Endothelial cell (in vitro differentiated cells): Measurements from ENCODE around the gene C20orf204. TPM values are rescaled to one million over a fixed set of nuclear protein-coding genes. Genes with fewer than 3 reads are reported as not detected.

Experiments
- DNase-seq: peaks from one replicate; pipeline ENCODE4 v3.0.0; 2021; ENCODE audit warnings: low spot score
- H3K27ac Mint-ChIP-seq: one replicate; pipeline ENCODE4 v1.8.0; 2021; ENCODE audit warnings: mixed read lengths, inconsistent platforms; ENCODE audit not compliant: unreplicated experiment
- H3K27me3 Mint-ChIP-seq: one replicate; pipeline ENCODE4 v1.8.0; 2021; ENCODE audit warnings: mild to moderate bottlenecking, moderate library complexity, mixed read lengths, inconsistent platforms; ENCODE audit not compliant: unreplicated experiment
- H3K36me3 Mint-ChIP-seq: one replicate; pipeline ENCODE4 v1.8.0; 2021; ENCODE audit warnings: mild to moderate bottlenecking, low read depth, mixed read lengths, inconsistent platforms; ENCODE audit not compliant: unreplicated experiment
- H3K4me1 Mint-ChIP-seq: one replicate; pipeline ENCODE4 v1.8.0; 2021; ENCODE audit warnings: mild to moderate bottlenecking, mixed read lengths, inconsistent platforms; ENCODE audit not compliant: unreplicated experiment
- H3K4me3 Mint-ChIP-seq: one replicate; pipeline ENCODE4 v1.8.0; 2021; ENCODE audit warnings: mild to moderate bottlenecking, mixed read lengths, inconsistent platforms; ENCODE audit not compliant: unreplicated experiment
- H3K9me3 Mint-ChIP-seq: one replicate; pipeline ENCODE4 v1.8.0; 2021; ENCODE audit warnings: mixed read lengths, inconsistent platforms; ENCODE audit not compliant: unreplicated experiment
- CTCF ChIP-seq: fragments of 200-600 bp; sonication (generic); IDR thresholded peaks from one replicate; pipeline ENCODE4 v1.5.0; 2021; ENCODE audit warnings: antibody characterized with exemption; ENCODE audit not compliant: unreplicated experiment
- total RNA-seq: library from RNA; stranded (reverse); fragmentation: NEBNext Ultra II Directional; extraction: Animal tissue kit (Norgen Biotek cat#: 25700); gene quantifications from one replicate; pipeline ENCODE4 v1.2.1, GENCODE V29; 2021; ENCODE audit not compliant: unreplicated experiment

Gene C20orf204
- total RNA-seq, 1 donor from 2014 or later = 14.2 TPM

DNA sequence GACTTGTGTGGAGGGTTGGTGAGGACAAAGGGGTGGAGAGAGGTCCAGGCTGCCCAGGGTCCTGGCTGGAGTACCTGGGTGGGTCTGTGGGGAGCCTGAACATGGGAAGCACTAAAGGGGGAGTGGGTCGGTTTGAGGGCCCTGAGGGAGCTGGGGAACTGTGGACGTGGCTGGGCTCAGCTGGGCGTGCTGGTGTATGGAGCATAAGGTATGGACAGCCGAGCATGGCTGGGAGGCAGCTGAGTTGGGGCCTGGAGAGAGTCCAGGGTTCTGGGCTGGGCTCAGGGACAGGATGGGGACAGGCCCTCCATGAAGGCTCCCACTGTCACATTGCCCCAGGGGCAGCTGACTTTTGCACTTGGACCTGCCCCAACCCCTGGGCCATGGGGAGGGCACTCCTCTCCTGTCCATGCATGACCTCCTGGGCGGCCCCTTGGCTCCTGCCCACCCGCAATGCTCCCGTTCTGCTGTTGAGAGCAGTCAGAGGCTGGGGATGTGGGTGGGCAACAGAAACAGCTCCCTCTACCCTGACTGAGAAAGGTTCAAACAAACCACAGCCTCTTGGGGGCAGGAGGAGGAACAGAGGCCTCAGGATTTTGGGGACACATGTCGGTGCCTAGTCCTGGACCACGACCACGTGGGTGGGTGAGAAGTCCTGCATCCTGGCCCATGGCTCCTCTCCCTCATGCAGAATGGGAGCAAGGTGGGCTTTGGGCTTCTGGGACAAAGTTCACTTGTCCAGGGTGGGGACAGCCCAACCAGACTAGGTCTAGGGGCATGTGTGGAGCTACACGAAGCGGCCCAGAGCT lies 4.5 kb downstream of the C20orf204 start:
- Mint-ChIP-seq H3K27me3 (peaks cover 11% of the 10 kb centered on the region), H3K9me3 (no peaks in the 10 kb centered on the region)

GRCh38 chr20:64041040-64041780 lies 5.2 kb downstream of the C20orf204 start:
- peak overlapping the region; percentile 74 for H3K4me3 Mint-ChIP-seq
- no peak for DNase-seq
- peaks cover 10% of the 10 kb centered on the region for H3K27me3 Mint-ChIP-seq
- H3K4me1 Mint-ChIP-seq = peaks cover 47% of the 10 kb centered on the region
- peak overlapping the region; percentile 84 for H3K27ac Mint-ChIP-seq
- H3K9me3 Mint-ChIP-seq = no peaks in the 10 kb centered on the region
- TF ChIP-seq CTCF = no peak
- H3K36me3 Mint-ChIP-seq = peaks cover 3% of the 10 kb centered on the region

More for the DNA sequence above, 4.5 kb downstream of the C20orf204 start:
- peak overlapping the region; percentile 82 for H3K4me3 Mint-ChIP-seq
- peak overlapping the region; percentile 86 for H3K27ac Mint-ChIP-seq
- TF ChIP-seq CTCF = no peak
- DNase-seq = no peak
- no peaks in the 10 kb centered on the region for H3K36me3 Mint-ChIP-seq
- peaks cover 40% of the 10 kb centered on the region for H3K4me1 Mint-ChIP-seq

DNA sequence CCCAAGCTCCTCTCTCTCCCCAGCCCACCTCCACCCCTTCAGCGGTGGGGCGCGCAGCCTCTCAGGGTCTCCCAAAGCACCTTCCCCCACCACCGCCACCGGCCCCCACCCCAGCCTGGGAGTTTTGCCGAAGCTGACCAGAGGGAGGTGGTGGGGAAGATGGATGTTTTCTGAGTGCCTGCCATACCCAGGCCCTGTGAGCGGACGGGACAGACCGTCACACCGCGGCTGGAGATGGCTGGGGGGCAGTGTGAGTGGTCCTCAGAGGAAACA lies 5.7 kb downstream of the C20orf204 start:
- Mint-ChIP-seq H3K36me3 (peaks cover 8% of the 10 kb centered on the region), H3K27me3 (peaks cover 15% of the 10 kb centered on the region), H3K4me1 (peaks cover 52% of the 10 kb centered on the region), H3K9me3 (no peaks in the 10 kb centered on the region), H3K27ac (peak overlapping the region; percentile 84), H3K4me3 (no peak overlapping the region)
- TF ChIP-seq CTCF = no peak
- DNase-seq = no peak

- Mint-ChIP-seq H3K4me3 (no peak overlapping the region), H3K4me1 (peaks cover 57% of the 10 kb centered on the region), H3K27ac (peak overlapping the region; percentile 77), H3K36me3 (peaks cover 13% of the 10 kb centered on the region), H3K27me3 (peaks cover 17% of the 10 kb centered on the region), H3K9me3 (no peaks in the 10 kb centered on the region)
- no peak for TF ChIP-seq CTCF
- DNase-seq = peak; percentile 66
Observed at GRCh38 chr20:64042054-64042781, 6.2 kb downstream of the C20orf204 start.
